Loucy (cell line): ENCODE data around the gene SLC27A2.

Source experiments
- H2AFZ ChIP-seq: fragments of 200-600 bp; sonication (generic); 2 replicates; pipeline ENCODE4 v1.6.0; 2016; ENCODE audit warnings: antibody characterized with exemption, mild to moderate bottlenecking, low read length, moderate library complexity
- H3F3A ChIP-seq: fragments of 200-600 bp; 2 replicates; pipeline ENCODE4 v1.6.0; 2016; ENCODE audit warnings: antibody characterized with exemption, low read depth, mild to moderate bottlenecking
- H3K27me3 ChIP-seq: fragments of 200-600 bp; sonication (generic); 2 replicates; pipeline ENCODE4 v1.6.1; 2014; ENCODE audit warnings: low read length, mild to moderate bottlenecking; ENCODE audit not compliant: insufficient read depth, poor library complexity, severe bottlenecking
- H3K36me3 ChIP-seq: fragments of 200-600 bp; sonication (generic); 2 replicates; pipeline ENCODE4 v1.6.1; 2016; ENCODE audit warnings: low read length; ENCODE audit not compliant: insufficient read depth
- H3K4me1 ChIP-seq: fragments of 200-600 bp; sonication (generic); 2 replicates; pipeline ENCODE4 v1.5.1; 2014; ENCODE audit warnings: low read length, mild to moderate bottlenecking; ENCODE audit not compliant: insufficient read depth, poor library complexity, severe bottlenecking
- H3K4me2 ChIP-seq: fragments of 200-600 bp; sonication (generic); 2 replicates; pipeline ENCODE4 v1.6.0; 2014; ENCODE audit warnings: antibody characterized with exemption, low read length, low read depth, mild to moderate bottlenecking; ENCODE audit not compliant: poor library complexity, severe bottlenecking
- H3K4me3 ChIP-seq: fragments of 200-600 bp; sonication (generic); 2 replicates; pipeline ENCODE4 v1.5.1; 2014; ENCODE audit warnings: low read length, mild to moderate bottlenecking, mixed read lengths; ENCODE audit not compliant: poor library complexity, severe bottlenecking
- H3K79me2 ChIP-seq: fragments of 200-600 bp; sonication (generic); 2 replicates; pipeline ENCODE4 v1.6.1; 2014; ENCODE audit warnings: low read length; ENCODE audit not compliant: insufficient read depth
- H3K9ac ChIP-seq: fragments of 200-600 bp; sonication (generic); 2 replicates; pipeline ENCODE4 v1.6.0; 2014; ENCODE audit warnings: mild to moderate bottlenecking, low read depth, low read length, moderate library complexity; ENCODE audit not compliant: poor library complexity, severe bottlenecking
- H3K9me2 ChIP-seq: fragments of 200-600 bp; sonication (generic); replicated peaks from 2 replicates; pipeline ENCODE4 v1.6.1; 2016; ENCODE audit warnings: low read depth, low read length, mixed read lengths
- H3K9me3 ChIP-seq: fragments of 200-600 bp; sonication (generic); 2 replicates; pipeline ENCODE4 v1.6.1; 2014; ENCODE audit warnings: mild to moderate bottlenecking, antibody characterized with exemption, low read length, low read depth; ENCODE audit not compliant: insufficient read depth
- H4K20me1 ChIP-seq: fragments of 200-600 bp; sonication (generic); 2 replicates; pipeline ENCODE4 v1.6.0; 2014; ENCODE audit warnings: antibody characterized with exemption, low read length, mild to moderate bottlenecking; ENCODE audit not compliant: insufficient read depth, poor library complexity, severe bottlenecking
- CTCF ChIP-seq: fragments of 200-600 bp; sonication (generic); conservative IDR thresholded peaks from 2 replicates; pipeline ENCODE4 v1.5.1; 2014; ENCODE audit warnings: mild to moderate bottlenecking, antibody characterized with exemption, low read length
- EZH2phosphoT487 ChIP-seq: fragments of 200-600 bp; IDR thresholded peaks from 2 replicates; pipeline ENCODE4 v1.6.1; 2018; ENCODE audit warnings: antibody characterized with exemption, mild to moderate bottlenecking, moderate library complexity, borderline replicate concordance

The SLC27A2 gene

GRCh38 chr15:50250760-50251394 is 68.9 kb downstream of the SLC27A2 start:
- no peak overlapping the region for H2AFZ ChIP-seq
- no peak overlapping the region for H3K4me2 ChIP-seq
- H3K4me3 ChIP-seq: no peak overlapping the region
- H3F3A ChIP-seq: no peaks in the 10 kb centered on the region
- TF ChIP-seq EZH2phosphoT487: no peak
- no peak; the same call in 1 of the 2 replicates for TF ChIP-seq CTCF
- no peaks in the 10 kb centered on the region for H3K9me3 ChIP-seq
- H3K79me2 ChIP-seq: no peaks in the 10 kb centered on the region
- H3K9ac ChIP-seq: no peak overlapping the region
- no peaks in the 10 kb centered on the region for H4K20me1 ChIP-seq
- no peaks in the 10 kb centered on the region for H3K27me3 ChIP-seq
- H3K4me1 ChIP-seq: peaks cover 45% of the 10 kb centered on the region
- H3K9me2 ChIP-seq: no peaks in the 10 kb centered on the region
- H3K36me3 ChIP-seq: no peaks in the 10 kb centered on the region

- Histone ChIP-seq H3F3A (no peaks in the 10 kb centered on the region), H3K4me3 (no peak overlapping the region), H4K20me1 (no peaks in the 10 kb centered on the region), H2AFZ (no peak overlapping the region), H3K36me3 (no peaks in the 10 kb centered on the region), H3K4me2 (no peak overlapping the region), H3K9me2 (no peaks in the 10 kb centered on the region), H3K79me2 (no peaks in the 10 kb centered on the region), H3K4me1 (peaks cover 52% of the 10 kb centered on the region), H3K27me3 (no peaks in the 10 kb centered on the region), H3K9me3 (no peaks in the 10 kb centered on the region), H3K9ac (no peak overlapping the region)
- TF ChIP-seq EZH2phosphoT487 (no peak), CTCF (peak; percentile 23; the same call in 1 of the 2 replicates)
Observed at GRCh38 chr15:50251638-50252182, 69.7 kb downstream of the SLC27A2 start.

- Histone ChIP-seq H3K36me3 (no peaks in the 10 kb centered on the region), H2AFZ (no peak overlapping the region), H3K9me3 (no peaks in the 10 kb centered on the region), H3K4me2 (no peak overlapping the region), H4K20me1 (no peaks in the 10 kb centered on the region), H3K79me2 (no peaks in the 10 kb centered on the region), H3K9me2 (no peaks in the 10 kb centered on the region), H3K4me1 (peaks cover 56% of the 10 kb centered on the region), H3F3A (no peaks in the 10 kb centered on the region), H3K9ac (no peak overlapping the region), H3K27me3 (no peaks in the 10 kb centered on the region), H3K4me3 (no peak overlapping the region)
- TF ChIP-seq EZH2phosphoT487 (no peak), CTCF (no peak)
Observed at GRCh38 chr15:50252556-50252955, 70.6 kb downstream of the SLC27A2 start.
